GM21515 (cell line): ENCODE results near the gene ZNF460.
"Not testable (repeated sequence)": the region's sequence is repeated elsewhere in the genome, so short reads cannot be mapped to it uniquely, and the experiment has no call there.

Experiments
- ATAC-seq: cut with Tn5 transposase; IDR thresholded peaks from one replicate; pipeline ENCODE4 v1.9.1; 2021; ENCODE audit not compliant: unreplicated experiment

Gene ZNF460

DNA sequence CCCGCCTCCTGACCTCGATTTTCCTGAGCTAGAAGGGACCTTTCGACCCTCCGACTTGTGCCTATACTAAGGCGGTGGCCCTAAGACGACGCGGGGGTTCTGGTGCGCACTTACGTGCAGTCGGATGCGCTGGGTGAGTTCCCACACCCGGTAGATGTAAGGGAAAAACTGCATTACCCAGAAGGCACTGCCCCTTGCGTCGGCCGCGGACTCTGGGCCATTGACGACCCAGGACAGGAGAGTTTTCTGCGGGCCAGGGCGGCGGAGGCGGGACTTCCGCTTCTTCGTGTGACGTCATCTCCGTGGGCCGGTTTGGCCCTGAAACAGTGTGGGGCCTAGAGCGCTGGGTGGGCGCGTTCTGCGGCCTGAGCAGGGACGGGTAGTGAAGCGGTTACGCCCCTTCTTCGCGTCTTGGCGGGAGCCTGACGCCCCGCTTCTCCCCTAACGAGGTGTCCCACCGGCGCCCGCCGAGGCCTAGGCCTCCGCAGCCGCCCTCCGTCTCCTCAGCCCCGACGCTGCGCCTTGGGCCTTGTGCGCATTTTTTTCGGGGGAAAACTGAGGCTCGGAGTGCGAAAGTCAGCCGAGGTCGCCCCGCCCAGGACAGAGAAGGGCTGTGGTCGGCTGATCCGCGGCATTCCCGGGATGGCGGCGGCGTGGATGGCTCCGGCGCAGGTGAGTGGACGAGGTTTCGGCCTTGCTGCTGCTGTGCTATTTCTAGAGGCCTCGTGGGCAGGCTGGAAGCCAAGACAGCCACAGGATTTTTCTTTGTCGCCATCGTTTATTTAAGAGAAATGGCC lies at the start of gene ZNF460:
TSS of gene ZNF460 (plus strand) at position 321 of the 797 bp plus-strand sequence. CDS start at position 643, 322 bp downstream.
- peak; percentile 69 for ATAC-seq

DNA sequence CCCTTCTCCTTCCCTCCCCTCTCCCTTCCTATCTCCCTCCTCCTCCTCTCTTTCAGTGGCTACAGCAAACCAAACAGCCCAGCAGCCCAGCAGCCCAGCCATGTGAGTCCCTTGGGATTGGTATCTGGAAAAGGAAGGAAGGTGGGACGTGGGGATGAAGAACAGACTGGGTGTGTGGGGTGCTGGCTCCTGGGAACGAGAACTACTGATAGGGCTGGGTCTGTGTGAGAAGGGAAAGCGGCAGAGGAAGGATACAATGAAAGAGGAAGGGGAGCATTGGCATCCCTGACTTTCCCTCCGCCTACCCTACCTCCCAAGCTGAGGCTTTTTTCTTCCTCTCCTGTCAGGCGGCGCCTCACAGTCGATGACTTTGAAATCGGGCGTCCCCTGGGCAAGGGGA lies 48.6 kb upstream of the ZNF460 start:
- ATAC-seq: no peak

DNA sequence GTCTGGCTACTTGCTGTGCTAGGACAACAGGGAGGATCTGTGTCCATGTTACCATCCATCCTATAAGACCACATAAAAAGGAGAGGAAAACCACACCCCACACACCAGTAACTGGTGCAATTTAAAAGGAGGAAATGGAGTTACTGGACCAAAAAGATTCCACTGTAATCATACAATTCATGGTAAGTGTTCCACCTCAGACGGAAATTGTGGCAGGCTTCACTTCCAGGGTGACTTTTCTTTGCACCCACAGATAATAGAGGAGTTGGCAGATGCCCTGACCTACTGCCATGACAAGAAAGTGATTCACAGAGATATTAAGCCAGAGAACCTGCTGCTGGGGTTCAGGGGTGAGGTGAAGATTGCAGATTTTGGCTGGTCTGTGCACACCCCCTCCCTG lies 47.1 kb upstream of the ZNF460 start:
- no peak for ATAC-seq

DNA sequence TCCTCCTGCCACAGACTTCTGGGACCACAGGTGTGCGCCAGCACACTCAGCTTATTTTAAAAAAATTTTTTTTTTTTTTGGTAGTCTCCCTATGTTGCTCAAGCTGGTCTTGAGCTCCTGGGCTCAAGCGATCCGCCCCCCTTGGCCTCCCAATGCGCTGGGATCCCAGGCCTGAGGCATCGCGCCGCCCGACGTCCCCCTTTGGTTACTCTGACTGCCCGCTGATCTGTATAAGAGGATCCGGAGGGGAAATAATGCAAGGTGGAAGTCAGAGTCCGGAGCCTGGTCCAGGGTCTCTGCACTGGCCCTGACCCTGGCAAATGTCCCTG lies 40.3 kb upstream of the ZNF460 start:
- no peak for ATAC-seq

DNA sequence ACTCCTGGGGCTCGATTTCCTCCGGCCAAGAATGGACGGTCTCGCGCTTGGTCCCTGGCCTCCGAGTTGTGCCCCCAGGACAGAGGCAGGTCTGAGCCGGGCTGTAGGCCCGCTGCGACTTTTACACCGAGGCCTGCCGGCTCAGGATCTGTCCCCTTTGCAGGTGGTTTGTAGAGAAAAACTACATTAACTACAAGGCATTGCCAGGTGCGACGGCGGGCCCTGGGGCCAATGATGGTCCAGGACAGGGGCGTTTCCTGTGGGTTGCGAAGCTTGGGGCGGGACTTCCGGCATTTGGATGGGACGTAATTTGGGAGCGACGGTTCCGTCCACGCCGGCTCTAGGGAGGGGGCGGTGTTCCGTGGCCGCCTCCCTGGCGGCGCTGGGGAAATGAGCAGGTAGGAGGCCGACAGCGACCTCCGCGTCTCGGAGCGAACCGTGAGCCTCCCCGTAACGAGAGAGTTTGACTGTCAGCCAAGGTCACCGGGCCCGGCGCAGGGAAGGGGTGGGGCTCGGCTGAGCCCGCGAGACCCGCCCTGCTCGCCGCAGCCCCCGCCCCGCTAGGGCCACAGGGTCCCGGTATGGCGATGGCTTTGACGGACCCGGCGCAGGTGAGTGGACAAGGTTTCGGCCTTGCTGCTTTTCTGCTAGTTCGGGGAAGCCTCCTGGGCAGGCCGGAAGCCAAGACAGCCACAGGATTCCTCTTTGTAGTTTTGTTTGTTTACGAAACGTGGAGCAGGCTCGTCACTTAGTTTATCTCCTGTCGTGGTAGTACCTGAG lies 39.8 kb upstream of the ZNF460 start, which contains the start of gene ZNF805:
TSS of gene ZNF805 (plus strand) at position 322 of the 780 bp plus-strand sequence. CDS start at position 582, 260 bp downstream.
- ATAC-seq: peak; percentile 87

DNA sequence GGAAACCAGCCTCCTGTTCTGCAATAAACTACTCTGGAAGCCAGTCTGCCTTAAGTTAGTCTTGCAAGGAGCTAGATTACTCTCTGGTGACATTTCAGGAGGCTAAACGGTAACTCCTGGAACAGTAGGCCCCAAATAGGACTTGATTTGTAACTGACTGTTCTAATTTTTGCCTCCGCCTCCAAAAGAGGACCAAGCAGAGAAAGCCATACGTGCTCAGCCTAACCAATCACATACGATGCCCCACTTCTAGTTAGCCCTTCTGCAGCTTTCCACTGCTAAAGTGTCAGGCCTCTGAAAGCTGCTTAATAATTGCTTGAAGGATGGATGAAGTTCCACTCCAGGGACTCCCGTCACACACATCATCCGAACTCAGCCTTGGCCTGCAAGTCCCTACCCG lies 39.1 kb upstream of the ZNF460 start:
- ATAC-seq: no peak

DNA sequence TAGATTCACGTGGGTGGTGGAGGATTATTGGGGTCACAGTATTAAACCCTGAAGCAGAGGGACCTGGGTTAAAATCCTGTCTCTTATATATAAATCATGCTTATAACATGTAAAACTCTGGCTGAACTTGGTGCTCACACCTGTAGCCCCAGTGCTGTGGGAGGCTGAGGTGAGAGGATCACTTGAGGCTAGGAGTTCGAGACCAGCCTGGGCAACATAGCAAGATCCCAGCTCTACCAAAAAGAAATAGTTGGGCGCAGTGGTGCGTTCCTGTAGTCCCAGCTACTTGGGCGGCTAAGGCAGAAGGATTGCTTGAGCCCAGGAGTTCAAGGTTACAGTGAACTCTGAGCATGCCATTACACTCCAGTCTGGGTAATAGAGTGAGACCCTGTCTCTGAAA lies 37.5 kb upstream of the ZNF460 start:
- ATAC-seq: no peak

DNA sequence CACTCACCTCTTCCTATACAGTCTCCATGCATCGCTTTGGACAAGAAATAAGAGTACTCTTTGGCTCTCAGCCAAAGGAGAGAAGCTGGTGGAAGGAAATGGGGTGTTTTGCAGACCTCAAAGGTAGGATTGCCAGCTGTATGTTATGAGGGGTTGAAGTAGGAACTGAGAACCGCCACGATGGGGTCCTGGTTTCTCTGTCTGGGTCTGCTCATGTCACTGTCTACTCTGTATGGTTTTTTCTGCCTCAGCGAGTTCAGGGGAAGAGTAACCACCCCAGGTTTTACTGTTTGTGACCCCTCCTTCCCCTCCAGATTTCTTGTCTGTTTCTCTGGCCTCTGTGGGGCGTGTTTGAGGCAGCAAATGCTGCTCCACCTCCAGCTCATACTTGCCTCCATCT lies 35.8 kb upstream of the ZNF460 start:
- no peak for ATAC-seq

DNA sequence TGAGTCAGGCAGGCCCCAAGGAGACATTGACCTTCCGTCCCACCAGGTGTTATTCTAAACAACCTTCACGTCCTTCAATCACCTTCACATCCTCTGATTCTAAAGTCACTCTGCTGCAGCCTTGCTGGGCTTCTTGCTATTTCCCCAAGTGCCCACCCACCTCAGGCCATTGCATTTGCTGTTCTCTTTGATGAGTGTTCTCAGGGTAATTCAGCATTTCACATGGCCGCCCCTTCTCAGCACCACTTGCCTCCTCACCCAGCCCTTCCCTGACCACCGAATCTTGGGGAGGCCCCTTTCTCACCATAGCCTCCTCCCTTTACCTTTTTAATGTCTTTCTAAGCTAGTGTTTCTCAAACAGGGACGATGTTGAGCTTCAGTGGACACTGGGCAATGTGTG lies 35.2 kb upstream of the ZNF460 start:
- ATAC-seq: no peak

DNA sequence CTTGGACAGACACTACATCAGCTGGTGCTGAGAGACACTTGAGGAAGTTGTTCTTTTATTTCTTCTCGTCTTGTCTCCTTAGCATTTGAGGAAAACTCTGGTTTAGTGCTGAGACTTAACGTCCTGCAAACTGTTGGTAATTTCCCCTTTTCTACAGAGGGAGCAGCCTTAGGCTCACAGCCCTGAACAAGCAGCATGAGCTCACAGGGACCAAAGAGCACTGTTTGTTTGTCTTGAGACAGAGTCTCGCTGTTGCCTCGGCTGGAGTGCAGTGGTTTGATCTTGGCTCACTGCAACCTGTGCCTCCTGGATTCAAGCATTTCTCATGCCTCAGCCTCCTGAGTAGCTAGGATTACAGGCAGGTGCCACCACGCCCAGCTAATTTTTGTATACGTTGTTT lies 34.3 kb upstream of the ZNF460 start:
- ATAC-seq: no peak

DNA sequence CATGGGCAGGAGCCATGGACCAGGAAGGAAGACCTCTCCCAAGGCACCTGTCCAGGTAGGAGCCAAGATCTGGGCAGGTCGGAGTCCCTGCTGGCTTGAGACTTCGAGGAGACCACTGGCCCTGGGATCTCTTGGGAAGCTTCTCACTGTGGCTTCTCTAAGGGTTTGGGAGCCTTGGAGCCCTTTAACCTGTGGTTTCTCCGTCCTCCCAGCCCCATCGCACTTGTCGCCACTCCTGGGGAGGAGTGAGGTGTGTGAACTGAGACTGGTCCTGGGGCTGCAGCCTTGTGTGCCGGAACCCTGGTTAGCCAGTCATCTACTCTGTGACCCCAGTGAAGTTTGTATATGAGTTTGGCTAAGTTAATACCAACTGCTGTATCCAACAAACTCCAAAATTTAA lies 31.6 kb upstream of the ZNF460 start:
- ATAC-seq: no peak

DNA sequence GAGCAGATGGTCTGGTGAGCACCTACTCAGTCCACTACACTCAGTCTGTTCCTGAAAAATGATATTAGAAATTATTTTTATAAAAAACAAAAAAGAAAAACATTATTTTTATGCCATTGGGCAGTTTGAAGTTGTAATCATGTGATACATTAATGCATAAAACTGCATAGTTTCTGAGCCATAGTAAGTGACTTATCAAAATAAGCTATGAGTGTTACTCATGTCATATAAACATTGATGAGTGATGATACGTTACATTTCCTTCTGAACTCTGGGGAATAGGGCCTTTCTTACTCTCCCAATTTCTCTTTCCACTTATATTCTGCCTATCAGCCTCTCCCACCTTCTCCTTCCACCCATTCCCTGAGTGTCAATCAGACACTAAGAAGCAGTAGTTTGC lies 31.0 kb upstream of the ZNF460 start:
- ATAC-seq: no peak

DNA sequence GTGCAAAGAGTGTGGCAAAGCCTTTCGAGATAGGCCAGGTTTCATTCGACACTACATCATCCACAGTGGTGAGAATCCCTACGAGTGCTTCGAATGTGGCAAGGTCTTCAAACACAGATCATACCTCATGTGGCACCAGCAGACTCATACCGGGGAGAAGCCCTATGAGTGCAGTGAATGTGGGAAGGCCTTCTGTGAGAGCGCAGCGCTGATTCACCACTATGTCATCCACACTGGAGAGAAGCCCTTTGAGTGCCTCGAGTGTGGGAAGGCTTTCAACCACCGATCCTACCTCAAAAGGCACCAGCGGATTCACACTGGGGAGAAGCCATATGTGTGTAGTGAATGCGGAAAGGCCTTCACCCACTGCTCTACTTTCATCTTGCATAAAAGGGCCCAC lies 26.5 kb upstream of the ZNF460 start:
- not testable (repeated sequence) for ATAC-seq

DNA sequence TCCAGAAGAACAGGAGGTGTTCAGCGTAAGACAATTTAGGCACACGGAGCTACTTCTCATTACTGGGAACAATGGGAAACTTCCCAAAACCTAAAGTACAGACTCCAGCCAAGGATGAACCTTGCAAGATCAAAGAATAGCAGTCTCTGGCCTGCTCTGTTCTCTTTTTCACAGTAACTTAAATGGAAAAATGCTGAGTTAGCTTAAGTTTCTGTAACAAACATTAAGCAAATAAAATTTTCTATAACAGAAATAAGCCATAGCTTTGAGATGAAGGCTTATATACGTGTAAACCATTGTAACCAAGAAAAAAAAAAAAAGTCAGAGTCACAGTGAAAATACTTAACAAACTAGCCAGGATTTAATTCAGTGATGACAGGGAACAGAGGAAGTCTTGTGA lies 18.2 kb upstream of the ZNF460 start:
- ATAC-seq: no peak

DNA sequence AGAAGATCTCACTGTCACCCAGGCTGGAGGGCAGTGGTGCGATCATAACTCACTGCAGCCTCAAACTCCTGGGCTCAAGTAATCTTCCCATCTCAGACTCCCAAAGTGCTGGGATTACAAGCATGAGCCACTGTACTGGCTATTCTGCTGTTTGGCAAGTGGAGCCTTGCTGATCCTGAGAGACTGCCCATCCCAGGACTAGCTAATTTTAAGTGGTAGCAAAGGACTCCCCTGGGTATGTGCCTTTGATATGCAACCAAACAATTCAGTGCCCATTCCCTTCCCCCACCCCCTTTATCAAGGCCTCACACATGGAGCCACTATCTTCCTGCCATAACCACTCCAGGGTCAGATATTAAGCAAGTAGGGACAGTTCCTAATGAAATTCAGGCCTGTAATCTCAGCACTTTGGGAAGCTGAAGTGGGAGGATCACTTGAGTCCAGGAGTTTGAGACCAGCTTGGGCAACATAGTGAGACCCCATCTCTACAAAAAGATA lies 17.0 kb upstream of the ZNF460 start:
- no peak for ATAC-seq

DNA sequence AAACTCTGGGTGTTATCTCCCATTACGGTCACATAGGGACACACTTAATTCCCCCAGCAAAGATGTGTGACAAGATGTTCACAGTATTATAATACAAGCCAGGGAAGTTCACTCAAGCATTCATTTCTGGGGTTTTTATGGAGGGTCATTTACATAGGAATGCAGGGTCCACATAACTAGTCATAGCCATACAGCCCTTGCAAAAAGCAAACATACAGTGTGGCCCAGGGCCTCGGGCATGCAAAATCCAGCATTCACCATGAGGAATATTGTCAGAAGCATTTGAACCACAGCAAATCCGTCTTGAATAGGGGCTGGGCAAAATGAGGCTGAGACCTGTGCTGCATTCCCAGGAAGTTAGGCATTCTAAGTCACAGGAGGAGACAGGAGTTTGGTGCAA lies 13.0 kb upstream of the ZNF460 start:
- ATAC-seq: no peak

DNA sequence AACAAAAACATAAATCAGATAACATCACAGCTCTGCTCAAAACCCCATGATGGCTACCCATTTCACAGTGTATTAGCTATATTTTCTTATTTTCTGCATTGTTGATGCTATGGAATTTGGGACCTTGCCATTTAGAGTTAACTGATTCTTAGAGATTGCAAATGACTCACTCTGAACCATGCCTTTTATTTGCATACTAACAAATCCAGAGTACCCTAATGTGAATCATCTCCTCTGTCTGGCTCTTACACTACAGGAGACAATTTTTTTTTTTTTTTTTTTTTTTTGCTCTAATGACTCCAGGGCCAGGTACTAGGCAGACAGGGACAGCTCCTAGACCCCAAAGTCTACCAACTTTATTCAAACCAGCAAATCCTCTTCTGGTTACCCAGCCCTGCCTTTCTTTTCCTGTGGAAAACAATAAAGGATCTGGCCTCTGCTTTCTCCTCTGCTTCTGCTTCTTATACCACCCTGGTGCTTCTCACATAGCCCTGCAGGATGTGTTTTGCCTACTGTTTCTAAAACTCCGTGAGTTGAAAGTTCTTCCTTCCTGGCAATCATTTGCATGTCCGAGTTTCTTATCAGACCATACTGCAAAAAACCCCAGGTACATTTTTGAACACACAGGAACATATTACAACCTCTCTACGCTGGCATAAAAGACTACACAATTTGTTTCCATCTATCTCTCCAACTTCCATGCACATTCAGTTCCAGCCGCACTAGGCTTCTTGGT lies 10.6 kb upstream of the ZNF460 start:
- no peak for ATAC-seq

DNA sequence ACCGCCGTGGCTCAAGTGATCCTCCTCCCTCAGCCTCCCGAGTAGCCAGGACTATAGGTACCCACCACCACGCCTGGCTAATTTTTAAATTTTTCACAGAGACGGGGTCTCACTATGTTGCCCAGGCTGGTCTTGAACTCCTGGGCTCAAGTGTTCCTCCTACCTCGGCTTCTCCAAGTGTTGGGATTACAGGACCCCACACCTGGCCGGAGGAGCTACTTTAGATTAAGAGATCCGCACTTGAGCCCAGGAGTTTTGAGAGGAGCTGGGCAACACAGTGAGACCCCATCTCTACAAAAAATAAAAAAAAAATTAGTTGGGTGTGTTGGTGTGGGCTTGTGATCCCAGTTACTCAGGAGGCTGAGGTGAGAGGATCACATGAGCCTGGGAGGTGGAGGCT lies 9.0 kb upstream of the ZNF460 start:
- ATAC-seq: no peak

DNA sequence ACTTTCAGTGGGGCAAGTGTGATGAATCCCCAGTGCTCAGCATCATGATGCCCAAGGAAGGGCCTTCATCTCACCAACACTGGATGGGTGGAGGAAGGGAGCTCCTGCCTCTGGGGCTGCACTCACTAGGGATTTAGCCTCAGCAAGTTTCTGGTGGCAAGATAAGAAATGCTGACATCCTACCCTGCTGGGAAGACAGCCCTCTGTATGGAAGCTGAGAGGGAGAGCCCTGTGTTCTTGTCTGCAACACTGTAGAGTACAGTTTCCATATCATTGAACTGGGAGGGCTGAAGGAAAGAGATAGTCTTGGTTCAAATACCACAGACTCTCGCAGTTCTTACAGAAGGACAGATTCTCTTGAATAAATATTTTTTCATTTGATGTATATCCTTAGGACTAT lies 7.3 kb upstream of the ZNF460 start:
- ATAC-seq: no peak

DNA sequence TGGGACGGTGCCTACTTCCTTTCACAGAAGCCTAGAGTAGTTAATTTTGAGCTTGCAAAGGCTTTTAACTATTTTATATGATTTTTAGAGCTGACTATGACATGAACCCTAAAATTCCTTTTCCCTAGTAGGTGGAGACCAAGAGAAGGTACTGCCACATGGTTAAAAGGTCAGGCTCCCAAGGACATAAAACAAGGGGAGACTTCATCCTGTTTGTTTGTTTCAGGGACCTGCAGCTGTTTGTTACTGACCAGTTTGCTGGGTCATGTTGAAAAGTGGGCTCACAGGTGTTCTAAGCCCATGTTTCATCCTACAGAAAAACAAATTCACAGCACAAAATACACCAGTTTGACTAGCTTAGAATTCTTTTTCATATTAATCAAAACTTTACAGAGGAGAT lies 3.9 kb upstream of the ZNF460 start:
- ATAC-seq: no peak

DNA sequence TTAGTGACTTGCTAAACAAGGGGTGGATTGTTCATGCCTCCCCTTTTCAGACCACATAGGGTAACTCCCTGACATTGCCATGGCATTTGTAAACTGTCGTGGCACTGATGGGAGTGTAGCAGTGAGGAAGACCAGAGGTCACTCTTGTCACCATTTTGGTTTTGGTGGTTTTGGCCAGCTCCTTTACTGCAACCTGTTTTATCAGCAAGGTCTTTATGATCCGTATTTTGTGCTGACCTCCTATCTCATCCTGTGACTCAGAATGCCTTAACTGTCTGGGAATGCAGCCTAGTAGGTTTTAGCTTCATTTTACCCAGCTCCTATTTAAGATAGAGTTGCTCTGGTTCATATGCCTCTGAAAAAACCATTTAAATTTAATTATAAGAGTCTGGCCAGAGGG lies 1.8 kb upstream of the ZNF460 start:
- not testable (repeated sequence) for ATAC-seq
